Progenitor cell of endocrine pancreas (in vitro differentiated cells): ENCODE results near the gene FADS6. TPM values are rescaled to one million over a fixed set of nuclear protein-coding genes. Genes with fewer than 3 reads are reported as not detected.
A peak's percentile ranks its signal among the peaks of the same experiment; 100 is the strongest.

Experiments used
- DNase-seq: peaks from one replicate; pipeline ENCODE4 v3.0.0; 2021; ENCODE audit warnings: low spot score; ENCODE audit not compliant: unreplicated experiment
- H3K27ac Mint-ChIP-seq: 2 replicates; pipeline ENCODE4 v1.8.0; 2021; ENCODE audit warnings: mild to moderate bottlenecking, moderate library complexity, mixed read lengths
- H3K27me3 Mint-ChIP-seq: 2 replicates; pipeline ENCODE4 v1.8.0; 2021; ENCODE audit warnings: mixed read lengths
- H3K36me3 Mint-ChIP-seq: 2 replicates; pipeline ENCODE4 v1.8.0; 2022; ENCODE audit warnings: mixed read lengths; ENCODE audit not compliant: insufficient read depth
- H3K4me1 Mint-ChIP-seq: 2 replicates; pipeline ENCODE4 v1.8.0; 2021; ENCODE audit warnings: low read depth, mixed read lengths
- H3K4me3 Mint-ChIP-seq: 2 replicates; pipeline ENCODE4 v1.8.0; 2021; ENCODE audit warnings: low read depth, mild to moderate bottlenecking, moderate library complexity, mixed read lengths
- H3K9me3 Mint-ChIP-seq: 2 replicates; pipeline ENCODE4 v1.8.0; 2021; ENCODE audit warnings: low read depth, mixed read lengths
- CTCF ChIP-seq: fragments of 200-600 bp; sonication (generic); IDR thresholded peaks from one replicate; pipeline ENCODE4 v1.5.0; 2021; ENCODE audit warnings: antibody characterized with exemption, mild to moderate bottlenecking; ENCODE audit not compliant: unreplicated experiment
- total RNA-seq: library from RNA; stranded (reverse); gene quantifications from 2 replicates; pipeline ENCODE4 v1.2.1, GENCODE V29; 2021

The FADS6 gene
- total RNA-seq, 1 donor from 2014 or later = 0.14 TPM

GRCh38 chr17:74864297-74864865 is 29.1 kb downstream of the FADS6 start:
- no peaks in the 10 kb centered on the region for H3K36me3 Mint-ChIP-seq
- no peak for DNase-seq
- TF ChIP-seq CTCF = no peak
- no peak overlapping the region for H3K27ac Mint-ChIP-seq
- H3K9me3 Mint-ChIP-seq = no peaks in the 10 kb centered on the region
- peaks cover 2% of the 10 kb centered on the region for H3K4me1 Mint-ChIP-seq
- peaks cover 18% of the 10 kb centered on the region for H3K27me3 Mint-ChIP-seq
- no peak overlapping the region for H3K4me3 Mint-ChIP-seq

DNA sequence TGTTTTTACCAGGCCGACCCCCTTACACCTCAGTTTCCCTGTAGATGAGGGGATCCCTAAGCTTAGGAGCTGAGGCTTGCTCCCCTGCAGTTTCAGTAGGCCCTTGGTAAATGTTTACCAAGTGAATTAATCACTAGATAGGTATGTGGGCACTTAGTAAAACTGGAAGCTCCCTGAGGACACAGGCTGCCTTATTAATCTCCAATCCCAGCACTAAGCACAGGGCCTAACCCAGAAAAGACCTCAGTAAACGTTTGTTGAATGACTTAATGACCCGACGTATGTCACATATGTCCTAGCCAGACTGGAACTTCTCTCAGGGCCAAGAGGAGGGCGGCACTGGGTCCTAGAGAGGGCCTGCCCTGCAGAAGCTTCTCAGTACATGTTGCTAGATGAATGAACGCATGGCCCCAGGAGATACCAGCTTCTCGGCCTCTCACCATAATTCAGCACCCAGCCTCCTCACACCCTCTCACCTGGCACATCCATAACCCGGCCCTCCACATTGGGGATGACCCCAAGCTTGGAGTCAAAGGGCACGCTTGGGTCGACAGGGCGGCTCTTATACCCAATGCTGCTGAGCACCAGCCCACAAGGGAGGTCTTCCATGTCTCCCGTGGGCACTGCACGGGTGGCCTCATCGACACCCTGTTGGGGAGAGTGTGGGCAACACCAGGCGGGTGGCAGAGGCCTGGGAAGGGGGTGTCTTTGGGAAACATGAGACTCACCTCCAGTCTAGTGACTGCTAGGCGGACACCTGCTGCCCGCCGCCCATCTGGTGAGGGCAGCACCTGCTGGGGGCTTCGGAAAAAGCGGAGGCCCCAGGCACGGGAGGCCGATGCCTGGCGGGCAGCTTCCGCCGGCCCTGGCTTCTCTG is 29.8 kb downstream of the FADS6 start:
- no peak overlapping the region for H3K27ac Mint-ChIP-seq
- peaks cover 25% of the 10 kb centered on the region for H3K27me3 Mint-ChIP-seq
- no peaks in the 10 kb centered on the region for H3K9me3 Mint-ChIP-seq
- peaks cover 4% of the 10 kb centered on the region for H3K4me1 Mint-ChIP-seq
- no peak for TF ChIP-seq CTCF
- H3K4me3 Mint-ChIP-seq = no peak overlapping the region
- no peak for DNase-seq
- no peaks in the 10 kb centered on the region for H3K36me3 Mint-ChIP-seq

GRCh38 chr17:74862919-74863318 is 30.5 kb downstream of the FADS6 start:
- Mint-ChIP-seq H3K36me3 (no peaks in the 10 kb centered on the region), H3K9me3 (no peaks in the 10 kb centered on the region), H3K27ac (no peak overlapping the region), H3K4me3 (no peak overlapping the region), H3K27me3 (peaks cover 30% of the 10 kb centered on the region), H3K4me1 (peaks cover 2% of the 10 kb centered on the region)
- DNase-seq = no peak
- TF ChIP-seq CTCF = no peak

GRCh38 chr17:74862108-74862901 is 31.1 kb downstream of the FADS6 start:
- Mint-ChIP-seq H3K27me3 (peaks cover 37% of the 10 kb centered on the region), H3K9me3 (no peaks in the 10 kb centered on the region), H3K4me1 (peaks cover 2% of the 10 kb centered on the region), H3K4me3 (no peak overlapping the region), H3K27ac (no peak overlapping the region), H3K36me3 (no peaks in the 10 kb centered on the region)
- DNase-seq = peak; percentile 81
- TF ChIP-seq CTCF = peak; percentile 82

DNA sequence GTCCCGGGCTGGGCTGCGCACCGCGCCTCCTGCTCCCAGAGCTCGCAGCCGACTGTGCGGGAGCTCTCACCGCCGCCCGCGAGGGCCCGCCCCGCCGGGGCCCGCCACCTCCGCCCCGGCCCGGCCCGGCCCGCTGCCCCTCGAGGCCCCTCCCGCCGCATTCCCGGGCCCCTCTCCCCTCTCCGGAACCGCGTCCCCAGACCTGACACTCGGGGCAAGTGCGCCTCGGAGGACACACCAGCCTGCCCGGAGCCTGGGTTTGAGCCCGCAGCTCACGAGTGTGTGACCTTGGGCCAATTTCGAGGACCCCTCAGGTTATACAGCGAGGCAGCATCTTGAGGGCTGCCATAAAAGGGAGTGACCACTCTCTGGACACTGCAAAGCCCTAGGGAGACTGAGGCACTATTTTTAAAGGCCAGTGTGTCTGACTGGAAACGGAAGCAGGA is 31.7 kb downstream of the FADS6 start:
- H3K27ac Mint-ChIP-seq = no peak overlapping the region
- no peak overlapping the region for H3K4me3 Mint-ChIP-seq
- H3K27me3 Mint-ChIP-seq = peaks cover 43% of the 10 kb centered on the region
- TF ChIP-seq CTCF = no peak
- H3K4me1 Mint-ChIP-seq = peaks cover 2% of the 10 kb centered on the region
- H3K9me3 Mint-ChIP-seq = no peaks in the 10 kb centered on the region
- no peaks in the 10 kb centered on the region for H3K36me3 Mint-ChIP-seq
- DNase-seq = no peak
